Stimulated activated effector memory CD8-positive, alpha-beta T cell treated with anti-CD3 and anti-CD28 coated beads, Interleukin-12 subunit alpha, Interleukin-12 subunit beta, amount 100 ng/mL, for 72 hours (primary cell): Measurements from ENCODE around the gene ACTMAP.
A peak's percentile ranks its signal among the peaks of the same experiment; 100 is the strongest.

ENCODE experiments used
- ATAC-seq: fragments of 150-1000 bp; cut with Tn5 transposase; 2 replicates; pipeline ENCODE4 v1.10.0; 2021
- DNase-seq, 2 donors: peaks; one replicate each; pipeline ENCODE4 v3.0.0; 2021 to 2022; ENCODE audit warnings: low spot score in 2 of 2
- H3K27ac Mint-ChIP-seq: one replicate; pipeline ENCODE4 v1.8.0; 2022; ENCODE audit warnings: mild to moderate bottlenecking, mixed read lengths
- H3K36me3 Mint-ChIP-seq: one replicate; pipeline ENCODE4 v1.8.0; 2022; ENCODE audit warnings: mild to moderate bottlenecking, mixed read lengths
- H3K4me1 Mint-ChIP-seq: one replicate; pipeline ENCODE4 v1.8.0; 2022; ENCODE audit warnings: mixed read lengths
- H3K4me3 Mint-ChIP-seq: one replicate; pipeline ENCODE4 v1.8.0; 2022; ENCODE audit warnings: mild to moderate bottlenecking, mixed read lengths
- H3K9me3 Mint-ChIP-seq: one replicate; pipeline ENCODE4 v1.8.0; 2022; ENCODE audit warnings: mixed read lengths

Gene ACTMAP

DNA sequence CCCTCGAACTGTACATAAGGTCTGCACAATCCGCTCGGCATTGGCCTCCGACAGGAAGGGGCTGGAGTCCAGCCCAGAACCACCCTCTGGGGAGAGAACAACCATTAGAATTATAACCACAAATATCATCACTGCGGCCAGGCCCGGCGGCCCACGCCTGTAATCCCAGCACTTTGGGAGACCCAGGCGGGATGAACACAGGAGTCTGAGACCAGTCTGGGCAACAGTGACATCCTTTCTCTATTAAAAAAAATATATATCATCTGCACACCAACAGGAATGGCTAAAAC, 45.0 kb downstream of the ACTMAP start:
- peaks cover 65% of the 10 kb centered on the region for H3K36me3 Mint-ChIP-seq
- H3K4me3 Mint-ChIP-seq = no peak overlapping the region
- H3K27ac Mint-ChIP-seq = no peak overlapping the region
- no peak for ATAC-seq
- peaks cover 4% of the 10 kb centered on the region for H3K4me1 Mint-ChIP-seq
- no peak for DNase-seq
- H3K9me3 Mint-ChIP-seq = no peaks in the 10 kb centered on the region

DNA sequence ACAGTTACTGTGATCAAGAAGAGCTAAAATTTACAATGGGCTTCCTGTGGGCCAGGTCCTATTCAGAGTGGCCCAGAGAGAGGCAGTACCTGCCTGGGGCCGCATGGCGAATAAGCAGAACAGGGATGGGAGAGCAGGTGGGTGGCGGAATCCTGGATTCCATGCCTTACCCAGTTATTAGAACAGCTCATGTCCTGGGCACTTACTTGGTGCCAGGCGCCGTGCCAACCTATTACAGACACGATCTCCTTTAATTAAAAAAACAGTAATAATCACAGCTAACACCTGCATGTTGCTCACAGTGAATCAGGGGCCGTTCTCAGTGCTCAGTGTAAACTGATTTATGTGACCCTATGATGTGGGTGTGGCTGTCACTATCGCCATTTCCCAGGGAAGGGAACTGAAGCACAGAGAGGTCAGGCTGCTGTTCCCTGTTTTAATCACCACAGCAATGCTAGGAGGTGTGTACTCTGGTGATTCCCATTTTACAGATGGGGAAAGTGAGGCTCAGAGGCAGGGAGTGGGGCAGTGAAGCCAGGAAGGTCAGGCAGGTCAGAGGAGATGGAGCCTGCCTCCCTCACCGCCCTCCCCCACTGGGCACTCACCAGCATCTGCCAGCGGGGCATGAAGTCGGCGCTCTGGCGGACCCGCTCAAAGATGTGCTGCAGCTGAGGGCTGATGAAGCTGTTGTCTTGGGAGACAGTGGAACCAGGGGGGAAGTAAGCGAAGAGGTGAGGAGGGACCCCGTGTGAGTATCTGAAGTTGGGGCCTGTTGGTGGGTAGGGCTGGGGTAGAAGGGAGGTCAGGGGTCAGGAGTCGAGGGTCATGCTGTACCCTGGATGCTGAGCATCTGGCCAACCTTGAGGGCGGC, 45.6 kb downstream of the ACTMAP start:
- DNase-seq (no peak), ATAC-seq (no peak)
- H3K27ac Mint-ChIP-seq = peak overlapping the region; percentile 52
- H3K4me1 Mint-ChIP-seq = peaks cover 4% of the 10 kb centered on the region
- H3K9me3 Mint-ChIP-seq = no peaks in the 10 kb centered on the region
- peaks cover 59% of the 10 kb centered on the region for H3K36me3 Mint-ChIP-seq
- no peak overlapping the region for H3K4me3 Mint-ChIP-seq

DNA sequence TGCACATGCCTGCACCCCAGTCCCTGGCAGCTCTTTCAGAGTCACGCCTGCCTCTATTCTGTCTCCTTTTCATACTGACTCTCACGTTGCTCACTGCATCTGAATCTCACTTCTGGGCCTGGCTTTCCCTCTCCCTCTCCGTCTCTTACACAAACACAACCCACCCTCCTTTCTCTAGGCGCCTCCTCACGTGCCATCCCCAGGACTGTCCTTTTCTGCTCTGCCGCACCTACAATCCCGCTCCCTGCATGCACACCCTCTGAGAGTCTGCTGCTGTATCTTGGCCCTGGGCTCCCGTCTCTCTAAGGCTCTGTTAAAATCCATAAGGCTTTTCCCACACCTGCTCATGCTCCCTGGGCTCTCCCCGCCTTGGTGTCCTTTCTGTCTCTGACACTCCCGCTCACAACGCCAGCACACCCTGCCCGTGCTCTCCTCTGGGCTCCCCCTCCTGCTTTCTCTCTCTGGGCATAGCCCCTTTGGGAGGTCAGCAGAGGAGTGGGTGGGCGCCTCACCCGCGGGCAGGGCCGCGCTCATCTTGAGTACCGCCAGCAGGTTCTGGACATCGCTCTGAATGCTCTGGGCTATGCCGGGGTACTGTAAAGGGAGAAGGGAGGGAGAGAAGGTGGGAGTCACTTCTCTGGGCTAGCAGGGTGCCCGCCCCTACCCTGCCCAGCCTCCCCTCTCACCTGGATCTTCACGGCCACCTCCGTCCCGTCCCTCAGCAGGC, 47.1 kb downstream of the ACTMAP start:
- no peaks in the 10 kb centered on the region for H3K9me3 Mint-ChIP-seq
- no peak overlapping the region for H3K4me3 Mint-ChIP-seq
- peak overlapping the region; percentile 53 for H3K27ac Mint-ChIP-seq
- ATAC-seq (no peak), DNase-seq (no peak)
- H3K36me3 Mint-ChIP-seq = peaks cover 44% of the 10 kb centered on the region
- peaks cover 4% of the 10 kb centered on the region for H3K4me1 Mint-ChIP-seq

DNA sequence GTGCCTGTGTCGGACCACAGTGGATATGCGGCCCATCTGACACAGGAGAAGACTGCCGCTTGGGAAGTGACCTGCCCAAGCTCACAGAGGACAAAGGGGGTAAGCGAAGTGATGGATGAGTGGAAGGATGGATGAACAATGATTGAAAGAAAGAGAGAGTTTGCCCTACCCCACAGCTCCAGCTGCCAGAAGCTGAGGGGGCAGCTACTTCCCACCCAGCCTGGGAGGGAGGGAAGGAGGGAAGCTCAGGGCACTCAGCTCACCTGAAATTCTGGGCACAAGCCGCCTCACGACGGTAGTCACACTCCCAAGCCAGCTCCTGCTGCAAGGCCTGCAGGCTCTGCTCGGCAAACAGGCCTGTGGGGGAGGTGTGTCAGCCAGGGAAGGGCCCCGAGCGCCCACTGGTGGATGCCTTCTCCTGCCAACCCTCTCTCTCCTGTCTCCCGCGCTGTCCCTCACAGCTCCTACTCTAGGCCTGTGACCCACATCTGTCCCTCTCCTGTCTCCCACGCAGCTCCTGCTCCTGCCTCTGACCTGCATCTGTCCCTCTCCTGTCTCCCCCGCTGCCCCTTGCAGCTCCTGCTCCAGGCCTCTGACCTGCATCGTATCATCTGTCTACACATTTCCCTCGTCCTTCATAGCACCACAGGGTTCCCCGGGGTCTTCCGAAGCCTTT, 47.8 kb downstream of the ACTMAP start:
- ATAC-seq (no peak), DNase-seq (no peak)
- Mint-ChIP-seq H3K36me3 (peaks cover 37% of the 10 kb centered on the region), H3K4me3 (no peak overlapping the region), H3K9me3 (no peaks in the 10 kb centered on the region), H3K4me1 (peaks cover 4% of the 10 kb centered on the region), H3K27ac (peak overlapping the region; percentile 53)

DNA sequence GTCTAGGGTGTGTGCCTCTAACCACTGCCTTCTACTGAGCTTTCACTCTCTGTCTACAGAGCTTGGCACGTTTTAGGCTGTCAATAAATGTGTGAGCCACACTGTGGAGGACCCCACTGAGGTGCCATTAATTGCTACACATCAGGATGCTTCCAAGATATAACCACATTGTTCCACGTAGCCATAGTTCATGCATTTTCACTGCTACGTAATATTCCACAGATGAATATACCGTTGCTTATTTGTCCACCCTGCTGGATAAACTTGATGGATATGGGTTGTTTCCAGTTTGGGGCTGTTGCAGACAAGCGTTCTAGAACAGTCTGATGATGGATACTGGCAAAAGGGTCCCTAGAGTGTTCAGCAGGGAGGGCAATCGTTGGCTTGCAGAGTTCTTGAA, 48.5 kb downstream of the ACTMAP start:
- ATAC-seq = no peak

DNA sequence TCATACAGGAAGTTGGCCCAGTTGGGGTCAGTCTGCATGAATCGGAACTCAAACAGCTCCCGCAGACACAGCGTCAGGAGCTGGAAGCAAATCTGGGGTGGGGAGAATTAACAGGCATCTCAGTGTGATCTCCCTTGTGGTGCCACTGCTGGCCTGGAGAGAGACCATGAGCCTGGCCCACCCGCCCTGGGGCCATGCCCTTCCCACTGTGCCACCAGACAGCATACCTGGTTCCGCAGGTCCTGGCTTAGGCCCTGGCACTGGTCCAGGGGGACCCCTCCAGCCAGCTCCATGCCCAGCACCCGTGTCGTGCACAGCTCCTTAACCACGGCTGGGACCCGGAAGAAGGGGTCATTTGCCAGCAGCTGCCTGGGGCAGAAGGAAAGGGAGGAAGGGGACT, 50.2 kb downstream of the ACTMAP start:
- H3K36me3 Mint-ChIP-seq = peaks cover 32% of the 10 kb centered on the region

More for the DNA sequence above, 48.5 kb downstream of the ACTMAP start:
- peaks cover 4% of the 10 kb centered on the region for H3K4me1 Mint-ChIP-seq
- no peak overlapping the region for H3K4me3 Mint-ChIP-seq
- H3K36me3 Mint-ChIP-seq = peaks cover 32% of the 10 kb centered on the region
- no peak for DNase-seq
- no peaks in the 10 kb centered on the region for H3K9me3 Mint-ChIP-seq
- peak overlapping the region; percentile 32 for H3K27ac Mint-ChIP-seq

DNA sequence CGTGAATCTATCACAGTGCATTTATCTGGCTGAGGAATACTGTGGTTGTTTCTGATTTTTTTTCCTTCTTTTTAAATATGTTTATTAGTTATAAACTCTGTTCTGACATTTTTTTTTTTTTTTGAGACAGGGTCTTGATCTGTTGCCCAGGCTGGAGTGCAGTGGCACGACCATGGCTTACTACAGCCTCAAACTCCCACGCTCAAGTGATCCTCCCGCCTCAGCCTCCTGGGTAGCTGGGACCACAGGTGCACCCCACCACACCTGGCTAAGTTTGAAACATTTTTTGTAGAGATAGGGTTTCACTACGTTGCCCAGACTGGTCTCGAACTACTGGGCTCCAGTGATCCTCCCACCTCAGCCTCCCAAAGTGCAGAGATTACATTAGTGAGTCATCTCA, 53.3 kb downstream of the ACTMAP start:
- H3K4me1 Mint-ChIP-seq = no peaks in the 10 kb centered on the region
- H3K9me3 Mint-ChIP-seq = no peaks in the 10 kb centered on the region
- H3K4me3 Mint-ChIP-seq = no peak overlapping the region
- H3K36me3 Mint-ChIP-seq = peaks cover 16% of the 10 kb centered on the region
- ATAC-seq (no peak), DNase-seq (no peak)
- no peak overlapping the region for H3K27ac Mint-ChIP-seq

More for the DNA sequence above, 50.2 kb downstream of the ACTMAP start:
- ATAC-seq (no peak), DNase-seq (no peak)
- Mint-ChIP-seq H3K4me3 (no peak overlapping the region), H3K27ac (no peak overlapping the region), H3K4me1 (peaks cover 4% of the 10 kb centered on the region), H3K9me3 (no peaks in the 10 kb centered on the region)

DNA sequence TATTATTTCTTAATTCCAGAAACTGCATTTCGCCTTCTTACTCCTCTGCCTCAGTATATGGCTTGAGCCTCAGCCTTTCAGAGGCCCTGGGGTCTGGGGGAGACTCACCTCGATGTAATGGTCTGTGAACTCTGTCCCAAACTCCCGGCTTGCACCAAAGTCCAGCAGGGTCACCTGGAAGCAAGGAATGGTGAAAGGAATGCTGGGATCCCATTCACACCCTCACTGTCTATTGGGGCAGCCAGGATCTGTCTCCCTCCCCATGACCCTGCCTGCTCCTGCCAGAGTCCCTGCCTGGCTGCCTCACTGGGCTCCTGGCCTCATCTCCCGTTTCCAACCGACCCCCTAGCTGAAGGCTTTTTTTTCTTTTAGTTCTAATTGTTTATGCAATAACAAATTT, 54.4 kb downstream of the ACTMAP start:
- DNase-seq (no peak), ATAC-seq (no peak)
- Mint-ChIP-seq H3K9me3 (no peaks in the 10 kb centered on the region), H3K36me3 (peaks cover 13% of the 10 kb centered on the region), H3K4me1 (peaks cover 2% of the 10 kb centered on the region), H3K4me3 (no peak overlapping the region), H3K27ac (no peak overlapping the region)

DNA sequence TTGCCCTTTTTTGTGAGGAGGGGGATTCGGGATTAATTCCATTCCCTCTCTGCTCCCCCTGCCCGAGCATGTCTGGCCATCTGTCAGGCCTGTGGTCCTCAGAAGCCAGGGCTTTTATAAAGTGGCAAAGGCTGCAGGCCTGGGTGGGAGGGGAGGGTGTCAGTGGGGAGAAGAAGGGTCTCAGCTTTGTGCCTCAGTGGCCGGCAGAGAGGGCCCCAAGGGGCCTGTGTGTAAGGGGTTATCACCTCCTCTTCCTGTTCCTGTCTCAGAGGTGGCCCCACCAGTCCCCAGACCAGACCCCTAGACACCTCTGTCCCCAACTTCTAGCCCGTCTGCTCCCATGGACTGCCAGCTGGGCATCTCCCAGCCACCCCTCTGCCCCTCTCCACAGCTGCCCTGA, 56.4 kb downstream of the ACTMAP start:
- ATAC-seq (no peak), DNase-seq (no peak)
- Mint-ChIP-seq H3K27ac (peak overlapping the region; percentile 29), H3K4me3 (no peak overlapping the region), H3K9me3 (no peaks in the 10 kb centered on the region), H3K4me1 (peaks cover 5% of the 10 kb centered on the region), H3K36me3 (peaks cover 13% of the 10 kb centered on the region)

DNA sequence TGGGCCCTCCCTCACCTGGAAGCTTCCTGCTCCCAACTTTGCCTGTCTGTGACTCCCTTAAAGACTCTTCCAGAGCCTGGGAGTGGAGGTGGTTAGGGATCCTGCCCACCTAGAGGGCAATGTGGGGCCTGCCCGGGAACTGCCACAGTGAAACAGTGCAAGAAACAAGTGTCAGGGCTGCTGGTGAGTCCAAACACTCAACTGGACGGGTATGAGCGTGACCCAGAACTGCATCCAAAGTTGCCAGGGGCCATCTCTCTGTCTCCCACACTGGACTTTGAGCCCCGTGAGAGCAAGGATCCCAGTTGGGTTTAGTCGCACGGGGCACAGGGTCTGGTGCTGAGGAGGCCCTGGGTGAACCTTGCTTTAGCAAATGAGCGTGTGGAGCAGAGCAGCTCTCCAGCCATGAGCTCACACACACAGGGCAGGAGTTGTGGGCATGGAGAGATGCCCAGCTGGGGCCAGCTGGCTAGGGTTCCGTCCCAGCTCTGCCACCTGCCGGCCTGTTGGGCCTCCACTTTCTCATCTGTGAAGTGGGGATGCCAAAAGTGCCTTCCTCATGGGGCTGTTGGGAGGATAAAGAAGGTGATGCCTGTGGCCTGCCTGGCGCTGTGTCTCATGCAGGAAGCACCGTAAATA, 57.0 kb downstream of the ACTMAP start:
- peak overlapping the region; percentile 29 for H3K27ac Mint-ChIP-seq
- peaks cover 13% of the 10 kb centered on the region for H3K36me3 Mint-ChIP-seq

DNA sequence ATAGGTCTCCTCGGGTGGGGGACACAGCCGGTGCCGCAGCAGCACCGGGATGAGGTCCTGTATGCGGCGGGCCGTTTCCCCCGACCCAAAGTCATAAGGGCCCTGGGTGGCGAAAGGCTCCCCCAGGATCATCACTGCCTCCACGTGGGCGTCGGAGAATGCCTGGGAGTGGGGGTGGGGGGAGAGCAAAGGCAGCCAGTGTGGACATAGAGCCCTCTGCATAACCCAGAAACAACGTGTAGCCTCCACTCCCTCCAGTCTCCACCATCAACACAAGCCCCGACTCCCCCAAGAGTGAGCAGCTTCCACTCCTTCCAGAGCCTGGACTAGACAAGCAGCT, 58.1 kb downstream of the ACTMAP start:
- Mint-ChIP-seq H3K36me3 (peaks cover 13% of the 10 kb centered on the region), H3K9me3 (no peaks in the 10 kb centered on the region), H3K27ac (peak overlapping the region; percentile 29), H3K4me3 (no peak overlapping the region), H3K4me1 (peaks cover 5% of the 10 kb centered on the region)
- ATAC-seq = no peak
- DNase-seq = no peak

More for the DNA sequence above, 57.0 kb downstream of the ACTMAP start:
- Mint-ChIP-seq H3K4me1 (peaks cover 5% of the 10 kb centered on the region), H3K9me3 (no peaks in the 10 kb centered on the region), H3K4me3 (no peak overlapping the region)
- DNase-seq (no peak), ATAC-seq (no peak)

DNA sequence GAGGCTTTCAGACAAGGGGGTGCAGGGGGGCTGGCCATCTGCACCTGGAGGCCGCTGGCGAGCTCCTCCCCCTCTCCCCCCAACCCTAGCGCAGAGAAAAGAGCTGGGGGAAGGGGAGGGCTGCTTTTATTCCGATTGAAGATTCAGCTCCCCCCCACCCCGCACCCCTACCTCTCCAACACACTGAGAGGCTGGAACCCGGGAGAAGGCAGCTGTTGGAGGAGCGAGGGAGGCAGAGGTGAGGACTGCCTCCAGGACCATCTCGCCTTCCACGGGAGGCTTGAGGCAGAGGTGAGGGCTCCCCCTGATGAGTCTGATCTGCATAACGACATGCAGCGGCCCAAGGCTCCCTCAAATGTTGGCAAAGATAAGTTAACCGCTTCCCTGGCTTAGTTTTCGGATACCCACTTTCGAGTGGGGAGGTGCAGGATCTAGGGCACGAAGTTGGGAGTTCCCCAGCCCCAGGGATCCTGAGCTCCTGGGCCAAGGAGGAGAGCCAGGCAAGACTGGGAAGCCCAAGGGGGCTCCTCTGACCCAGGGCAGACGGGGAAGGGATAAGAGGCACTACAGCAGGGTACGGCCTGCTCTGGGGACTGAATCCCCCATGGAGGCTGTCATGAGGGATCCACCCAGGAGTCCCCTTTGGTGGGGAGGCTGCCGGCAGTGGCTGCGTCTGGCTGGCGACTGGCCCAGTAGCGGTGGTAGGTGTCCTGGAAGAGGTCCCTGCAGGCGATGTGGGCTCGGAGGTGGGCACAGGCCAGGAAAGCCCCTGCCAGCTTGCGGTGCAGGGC, 58.7 kb downstream of the ACTMAP start:
- Mint-ChIP-seq H3K36me3 (peaks cover 13% of the 10 kb centered on the region), H3K4me1 (peaks cover 5% of the 10 kb centered on the region), H3K9me3 (no peaks in the 10 kb centered on the region), H3K4me3 (no peak overlapping the region), H3K27ac (peak overlapping the region; percentile 99)
- no peak for DNase-seq
- no peak for ATAC-seq
